ENCODE measurements around the gene LRMDA.

DNA sequence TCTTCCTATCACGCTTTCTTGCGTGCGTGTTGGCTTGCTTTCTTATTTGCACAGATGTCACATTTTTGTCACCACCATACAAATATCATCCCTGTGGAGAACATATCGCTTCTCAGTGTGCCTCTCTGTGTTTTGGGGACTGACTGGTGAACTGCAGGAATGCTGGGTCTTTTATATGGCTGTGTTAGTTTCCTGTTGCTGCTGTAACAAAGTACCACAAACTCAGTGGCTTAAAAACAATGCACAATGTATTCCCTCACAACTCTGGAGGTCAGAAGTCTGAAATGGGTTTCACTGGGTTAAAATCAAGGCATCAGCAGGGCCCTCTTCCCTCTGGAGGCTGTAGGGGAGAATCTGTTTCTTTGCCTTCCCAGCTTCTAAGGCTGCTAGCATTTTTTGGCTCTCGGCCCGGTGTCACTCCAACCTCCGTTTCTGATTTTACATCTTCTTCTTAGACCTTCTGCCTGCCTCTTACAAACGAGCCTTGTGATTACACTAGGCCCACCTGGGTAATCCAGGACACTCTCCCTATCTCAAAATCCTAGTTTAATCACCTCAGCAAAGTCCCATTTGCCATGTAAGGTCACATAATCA lies 82.0 kb downstream of the LRMDA start:
- TF ChIP-seq, protein P1, sequence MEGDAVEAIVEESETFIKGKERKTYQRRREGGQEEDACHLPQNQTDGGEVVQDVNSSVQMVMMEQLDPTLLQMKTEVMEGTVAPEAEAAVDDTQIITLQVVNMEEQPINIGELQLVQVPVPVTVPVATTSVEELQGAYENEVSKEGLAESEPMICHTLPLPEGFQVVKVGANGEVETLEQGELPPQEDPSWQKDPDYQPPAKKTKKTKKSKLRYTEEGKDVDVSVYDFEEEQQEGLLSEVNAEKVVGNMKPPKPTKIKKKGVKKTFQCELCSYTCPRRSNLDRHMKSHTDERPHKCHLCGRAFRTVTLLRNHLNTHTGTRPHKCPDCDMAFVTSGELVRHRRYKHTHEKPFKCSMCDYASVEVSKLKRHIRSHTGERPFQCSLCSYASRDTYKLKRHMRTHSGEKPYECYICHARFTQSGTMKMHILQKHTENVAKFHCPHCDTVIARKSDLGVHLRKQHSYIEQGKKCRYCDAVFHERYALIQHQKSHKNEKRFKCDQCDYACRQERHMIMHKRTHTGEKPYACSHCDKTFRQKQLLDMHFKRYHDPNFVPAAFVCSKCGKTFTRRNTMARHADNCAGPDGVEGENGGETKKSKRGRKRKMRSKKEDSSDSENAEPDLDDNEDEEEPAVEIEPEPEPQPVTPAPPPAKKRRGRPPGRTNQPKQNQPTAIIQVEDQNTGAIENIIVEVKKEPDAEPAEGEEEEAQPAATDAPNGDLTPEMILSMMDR (conservative IDR thresholded peaks at IDR 0.05; ENCODE audit: low read length), result no peak
- TF ChIP-seq EZH2phosphoT487 (IDR thresholded peaks at IDR 0.05; ENCODE audit: borderline replicate concordance), result no peak

Data from Loucy (cell line).